Ovary (tissue), 3 donors: Measurements from ENCODE around the gene IL36G.

Experiments
- POLR2A ChIP-seq: fragments of 450-650 bp; IDR thresholded peaks from one replicate; pipeline ENCODE4 v1.6.1; 2017; ENCODE audit warnings: antibody characterized with exemption, mild to moderate bottlenecking, moderate library complexity
- TF ChIP-seq, protein P1 (sequence below), 3 donors: fragments of 450-650 bp in 2 of 3; fragments of 200-600 bp in 1 of 3; IDR thresholded peaks; one replicate each; pipeline versions ENCODE4 v1.5.1 to v1.8.0; 2016 to 2022; ENCODE audit warnings: antibody characterized with exemption in 3 of 3, mild to moderate bottlenecking in 1 of 3
- donor health status: DM: no; HTN: no; CAD: no.

DNA sequence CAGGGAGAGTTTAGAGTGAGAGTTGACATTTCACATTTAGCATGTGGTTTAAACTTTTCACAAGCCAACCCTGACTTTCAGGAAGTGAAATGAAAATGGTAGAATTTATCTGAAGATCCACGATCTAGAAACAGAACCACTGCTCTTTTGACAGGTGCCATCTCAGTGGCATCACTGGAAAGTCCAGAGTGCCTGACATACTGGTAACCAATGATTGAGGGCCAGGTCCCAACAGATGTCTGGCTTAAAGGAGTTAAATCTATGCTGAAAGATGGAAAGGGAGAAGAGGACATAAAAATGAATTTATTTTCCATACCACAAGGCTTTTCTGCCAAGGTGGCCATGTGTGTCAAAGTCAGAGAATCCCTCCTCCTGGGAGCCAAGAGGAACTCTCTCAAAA, 2.7 kb downstream of the IL36G start:
- no peak for TF ChIP-seq POLR2A
- TF ChIP-seq, protein P1, sequence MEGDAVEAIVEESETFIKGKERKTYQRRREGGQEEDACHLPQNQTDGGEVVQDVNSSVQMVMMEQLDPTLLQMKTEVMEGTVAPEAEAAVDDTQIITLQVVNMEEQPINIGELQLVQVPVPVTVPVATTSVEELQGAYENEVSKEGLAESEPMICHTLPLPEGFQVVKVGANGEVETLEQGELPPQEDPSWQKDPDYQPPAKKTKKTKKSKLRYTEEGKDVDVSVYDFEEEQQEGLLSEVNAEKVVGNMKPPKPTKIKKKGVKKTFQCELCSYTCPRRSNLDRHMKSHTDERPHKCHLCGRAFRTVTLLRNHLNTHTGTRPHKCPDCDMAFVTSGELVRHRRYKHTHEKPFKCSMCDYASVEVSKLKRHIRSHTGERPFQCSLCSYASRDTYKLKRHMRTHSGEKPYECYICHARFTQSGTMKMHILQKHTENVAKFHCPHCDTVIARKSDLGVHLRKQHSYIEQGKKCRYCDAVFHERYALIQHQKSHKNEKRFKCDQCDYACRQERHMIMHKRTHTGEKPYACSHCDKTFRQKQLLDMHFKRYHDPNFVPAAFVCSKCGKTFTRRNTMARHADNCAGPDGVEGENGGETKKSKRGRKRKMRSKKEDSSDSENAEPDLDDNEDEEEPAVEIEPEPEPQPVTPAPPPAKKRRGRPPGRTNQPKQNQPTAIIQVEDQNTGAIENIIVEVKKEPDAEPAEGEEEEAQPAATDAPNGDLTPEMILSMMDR (IDR thresholded peaks at IDR 0.05): no peak
